WI38 (cell line): ENCODE results near the gene NEDD4L.
"Not testable (repeated sequence)": the region's sequence is repeated elsewhere in the genome, so short reads cannot be mapped to it uniquely, and the experiment has no call there.

Experiments used
- H3K4me3 ChIP-seq: 2 replicates; pipeline ENCODE4 v1.5.1; 2011; ENCODE audit warnings: low read depth, mild to moderate bottlenecking, control low read depth, low read length
- CTCF ChIP-seq: IDR thresholded peaks from 2 replicates; pipeline ENCODE4 v1.5.1; 2012; ENCODE audit warnings: low read depth, mild to moderate bottlenecking, control low read depth, low read length

The NEDD4L gene

GRCh38 chr18:58280191-58280590, 236.2 kb downstream of the NEDD4L start:
- no peak overlapping the region for H3K4me3 ChIP-seq
- TF ChIP-seq CTCF, result no peak

GRCh38 chr18:58282872-58283271, 238.8 kb downstream of the NEDD4L start:
- not testable (repeated sequence) for H3K4me3 ChIP-seq

- no peak for TF ChIP-seq CTCF
- H3K4me3 ChIP-seq, result no peak overlapping the region
Observed at GRCh38 chr18:58284699-58285448, 240.8 kb downstream of the NEDD4L start.

DNA sequence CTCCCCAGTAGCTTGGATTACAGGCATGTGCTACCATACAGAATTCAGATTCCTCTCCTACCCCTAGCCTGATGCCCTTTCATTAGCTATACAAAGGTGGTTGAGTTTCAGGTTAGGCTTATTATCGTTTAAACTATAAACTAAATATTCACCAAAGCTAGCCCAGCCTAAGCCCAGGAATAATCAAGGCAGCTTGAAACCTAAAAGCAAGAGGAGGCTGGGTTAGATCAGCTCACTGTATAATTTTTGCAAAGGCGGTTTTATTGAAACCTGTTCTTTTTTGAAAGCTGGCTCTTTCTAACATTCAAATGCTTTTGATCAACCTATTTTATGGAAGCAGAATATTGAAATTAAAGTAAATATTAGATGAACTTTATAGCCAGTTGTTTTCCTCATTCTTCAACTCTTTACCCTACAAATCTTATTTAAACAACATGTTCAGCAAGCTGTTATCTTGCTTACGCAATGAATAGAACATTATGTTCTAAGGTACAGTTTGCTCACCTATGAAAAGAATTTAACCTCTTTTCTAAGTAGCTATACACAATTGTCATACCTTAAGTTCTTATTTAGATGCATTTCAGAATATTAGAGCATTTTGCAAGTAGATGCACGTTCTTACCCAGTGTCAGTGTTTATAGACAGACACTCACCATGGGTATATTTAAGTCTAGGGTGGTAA, 241.6 kb downstream of the NEDD4L start:
- TF ChIP-seq CTCF, result no peak
- no peak overlapping the region for H3K4me3 ChIP-seq

DNA sequence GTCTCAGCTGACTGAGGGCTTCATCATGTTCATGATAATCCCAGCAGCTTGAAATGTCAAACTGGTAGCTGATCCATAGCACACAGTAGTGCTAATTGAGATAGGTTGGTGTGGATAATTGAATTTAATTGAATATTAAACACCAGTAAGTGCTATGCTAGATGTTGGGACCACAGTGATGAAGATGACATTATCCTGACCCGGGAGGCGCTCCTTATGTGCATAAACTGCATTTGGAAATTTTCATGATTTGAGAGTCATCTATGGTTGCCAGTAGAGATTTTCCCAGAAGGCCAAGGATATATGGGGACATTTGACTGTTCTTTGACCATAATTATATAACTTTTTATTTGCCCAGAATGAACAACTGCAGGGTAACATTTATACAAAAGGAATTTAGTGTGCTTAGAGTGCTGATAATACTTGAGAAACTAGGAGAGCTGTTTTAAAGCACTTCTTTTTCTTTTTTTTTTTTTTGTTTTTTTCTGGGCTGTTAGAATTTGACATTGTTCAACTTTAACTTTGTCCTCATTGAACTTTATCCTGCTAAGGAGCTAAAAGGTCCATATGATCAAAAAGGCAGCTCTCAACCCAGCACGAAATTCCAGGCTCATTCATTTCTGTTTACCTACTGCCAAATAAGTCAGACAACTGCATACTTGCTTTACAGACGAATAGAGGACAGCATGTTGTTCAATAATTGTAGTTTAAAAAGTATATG, 242.8 kb downstream of the NEDD4L start:
- no peak for TF ChIP-seq CTCF
- H3K4me3 ChIP-seq, result no peak overlapping the region

DNA sequence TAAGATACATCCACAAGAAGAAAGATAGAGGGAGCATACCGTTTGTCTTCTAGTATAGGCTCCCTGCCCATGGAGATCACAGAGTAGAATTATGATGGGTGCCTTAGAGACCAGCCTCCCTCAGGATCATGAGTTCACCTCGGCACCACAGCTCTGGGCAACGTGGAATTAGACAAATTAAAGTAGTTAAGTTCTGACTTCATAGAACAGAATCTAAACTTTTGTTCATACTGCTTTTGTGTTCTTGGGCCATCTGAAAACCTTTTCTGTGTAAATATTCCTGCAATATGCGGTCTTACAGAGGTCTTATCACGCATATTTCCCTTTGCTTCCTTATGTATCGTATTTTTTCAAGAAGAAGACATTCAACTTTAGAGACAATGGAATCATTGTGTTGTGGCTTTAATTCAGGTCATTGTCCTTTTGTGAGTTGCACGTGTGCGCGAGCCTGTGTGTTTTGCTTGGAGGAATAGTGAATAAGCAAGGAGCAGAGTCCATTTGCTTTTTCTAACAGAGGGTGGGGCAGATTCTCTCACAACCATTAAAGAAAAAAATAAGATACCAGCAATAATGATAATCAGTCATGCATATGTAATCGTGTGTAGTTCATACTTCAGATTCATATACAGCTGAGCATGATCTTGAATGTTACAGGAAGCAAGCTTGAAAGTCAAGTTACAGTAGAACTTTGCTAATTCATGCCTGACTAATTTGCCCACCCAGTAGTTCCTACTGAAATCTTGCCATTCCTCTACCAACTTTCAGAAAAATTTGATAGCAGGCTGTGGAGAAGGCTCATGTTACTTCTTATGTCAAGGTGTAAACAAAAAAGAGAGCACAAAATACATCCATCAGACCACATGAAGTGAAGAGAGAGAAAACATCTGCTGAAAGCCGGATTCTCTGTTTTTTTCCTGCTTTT, 243.6 kb downstream of the NEDD4L start:
- H3K4me3 ChIP-seq, result no peak overlapping the region
- no peak for TF ChIP-seq CTCF
